GM23338 (cell line): ENCODE results near the gene TLCD5. TPM values are rescaled to one million over a fixed set of nuclear protein-coding genes. Genes with fewer than 3 reads are reported as not detected.

ENCODE experiments used
- ATAC-seq: fragments of 200-7000 bp; cut with Tn5 transposase; 3 replicates; pipeline ENCODE4 v1.9.1; 2020
- DNase-seq: peaks from one replicate; pipeline ENCODE4 v3.0.0-alpha.2; 2015; ENCODE audit warnings: low spot score
- H2AFZ ChIP-seq: fragments of 200-600 bp; sonication (generic); 2 replicates; pipeline ENCODE4 v1.8.0; 2016; ENCODE audit warnings: antibody characterized with exemption, mild to moderate bottlenecking, moderate library complexity
- H3F3A ChIP-seq: fragments of 200-600 bp; sonication (generic); replicated peaks from 2 replicates; pipeline ENCODE4 v1.8.0; 2017; ENCODE audit warnings: antibody characterized with exemption, mixed run types, low read depth
- H3K27ac ChIP-seq: fragments of 200-600 bp; sonication (generic); 2 replicates; pipeline ENCODE4 v1.6.1; 2016; ENCODE audit warnings: low read depth
- H3K27me3 ChIP-seq: fragments of 200-600 bp; sonication (generic); 2 replicates; pipeline ENCODE4 v1.8.0; 2016; ENCODE audit warnings: mild to moderate bottlenecking, mixed run types, moderate library complexity; ENCODE audit not compliant: insufficient read depth
- H3K36me3 ChIP-seq: fragments of 200-600 bp; sonication (generic); 2 replicates; pipeline ENCODE4 v1.8.0; 2016; ENCODE audit warnings: mild to moderate bottlenecking; ENCODE audit not compliant: insufficient read depth
- H3K4me1 ChIP-seq: fragments of 200-600 bp; sonication (generic); 2 replicates; pipeline ENCODE4 v1.8.0; 2016; ENCODE audit warnings: mild to moderate bottlenecking, moderate library complexity; ENCODE audit not compliant: insufficient read depth
- H3K4me2 ChIP-seq: fragments of 200-600 bp; sonication (generic); 2 replicates; pipeline ENCODE4 v1.7.1; 2017; ENCODE audit warnings: mixed run types
- H3K4me3 ChIP-seq: fragments of 200-600 bp; sonication (generic); 2 replicates; pipeline ENCODE4 v1.6.1; 2016; ENCODE audit warnings: mixed run types
- H3K79me2 ChIP-seq: fragments of 200-600 bp; sonication (generic); replicated peaks from 2 replicates; pipeline ENCODE4 v1.8.0; 2017; ENCODE audit warnings: mild to moderate bottlenecking; ENCODE audit not compliant: insufficient read depth
- H3K9me2 ChIP-seq: fragments of 200-600 bp; sonication (generic); 2 replicates; pipeline ENCODE4 v1.8.0; 2017; ENCODE audit not compliant: insufficient read depth
- H4K20me1 ChIP-seq: fragments of 200-600 bp; sonication (generic); replicated peaks from 2 replicates; pipeline ENCODE4 v1.8.0; 2017; ENCODE audit warnings: mild to moderate bottlenecking; ENCODE audit not compliant: insufficient read depth
- H3K27ac Mint-ChIP-seq: 2 replicates; pipeline ENCODE4 v1.8.0; 2020; ENCODE audit warnings: inconsistent platforms, mild to moderate bottlenecking, moderate library complexity, mixed read lengths
- H3K27me3 Mint-ChIP-seq: 3 replicates; pipeline ENCODE4 v1.8.0; 2022; ENCODE audit warnings: low read depth, mild to moderate bottlenecking, moderate library complexity, mixed read lengths, inconsistent platforms; ENCODE audit not compliant: insufficient read depth, poor library complexity
- H3K36me3 Mint-ChIP-seq: 3 replicates; pipeline ENCODE4 v1.8.0; 2021; ENCODE audit warnings: low read depth, mild to moderate bottlenecking, inconsistent platforms, moderate library complexity, mixed read lengths
- H3K4me1 Mint-ChIP-seq: 3 replicates; pipeline ENCODE4 v1.8.0; 2020; ENCODE audit warnings: mild to moderate bottlenecking, inconsistent platforms, mixed read lengths
- H3K4me3 Mint-ChIP-seq: 3 replicates; pipeline ENCODE4 v1.8.0; 2021; ENCODE audit warnings: moderate library complexity, mild to moderate bottlenecking, inconsistent platforms, mixed read lengths
- H3K9me3 Mint-ChIP-seq: 3 replicates; pipeline ENCODE4 v1.8.0; 2020; ENCODE audit warnings: moderate library complexity, mild to moderate bottlenecking, inconsistent platforms, mixed read lengths
- CREB1 ChIP-seq: fragments of 250-450 bp; sonication (Bioruptor Pico); IDR thresholded peaks from 2 replicates; pipeline ENCODE4 v1.5.0; 2020; ENCODE audit warnings: low read depth, mild to moderate bottlenecking, moderate library complexity
- CTCF ChIP-seq, 2 experiments: fragments of 200-600 bp in 1 of 2; sonication (generic) in 1 of 2; conservative IDR thresholded peaks; 2 replicates each; pipeline versions ENCODE4 v1.5.1 to v1.6.1; 2016 to 2017; ENCODE audit warnings: antibody characterized with exemption in 2 of 2, low read depth in 2 of 2, mild to moderate bottlenecking in 2 of 2, moderate library complexity in 1 of 2
- EZH2 ChIP-seq: fragments of 200-600 bp; sonication (generic); IDR thresholded peaks from one replicate; pipeline ENCODE4 v1.8.0; 2017; ENCODE audit warnings: antibody characterized with exemption, mild to moderate bottlenecking, low read depth; ENCODE audit not compliant: unreplicated experiment
- EZH2phosphoT487 ChIP-seq: fragments of 200-600 bp; sonication (generic); IDR thresholded peaks from one replicate; pipeline ENCODE4 v1.8.1; 2018; ENCODE audit warnings: antibody characterized with exemption; ENCODE audit not compliant: unreplicated experiment
- JUNB ChIP-seq: IDR thresholded peaks from one replicate; pipeline ENCODE4 v1.6.1; 2016; ENCODE audit warnings: antibody characterized with exemption; ENCODE audit not compliant: unreplicated experiment
- NANOG ChIP-seq: IDR thresholded peaks from 2 replicates; pipeline ENCODE4 v1.6.1; 2016; ENCODE audit warnings: antibody characterized with exemption, borderline replicate concordance
- POLR2AphosphoS5 ChIP-seq: IDR thresholded peaks from 2 replicates; pipeline ENCODE4 v1.6.1; 2016; ENCODE audit warnings: antibody characterized with exemption, low read depth
- REST ChIP-seq: IDR thresholded peaks from one replicate; pipeline ENCODE4 v1.6.1; 2018; ENCODE audit warnings: antibody characterized with exemption; ENCODE audit not compliant: unreplicated experiment
- STAT1 ChIP-seq: IDR thresholded peaks from one replicate; pipeline ENCODE4 v1.6.1; 2016; ENCODE audit warnings: antibody characterized with exemption; ENCODE audit not compliant: unreplicated experiment
- ZNF114 ChIP-seq: fragments of 250-450 bp; sonication (Bioruptor Pico); IDR thresholded peaks from 2 replicates; pipeline ENCODE4 v1.5.0; 2020; ENCODE audit warnings: mild to moderate bottlenecking, moderate library complexity
- ZNF331 ChIP-seq: fragments of 250-450 bp; sonication (Bioruptor Pico); IDR thresholded peaks from 2 replicates; pipeline ENCODE4 v1.5.0; 2020; ENCODE audit warnings: low read depth, mild to moderate bottlenecking, moderate library complexity
- polyA plus RNA-seq: library from polyadenylated mRNA; unstranded; fragments of >200 nt; fragmentation: Nextera tagmentation; extraction: Ambion mirVana; gene quantifications from 2 replicates; pipeline ENCODE4 v1.2.1, GENCODE V29; 2016
- total RNA-seq: library from RNA; depleted of rRNA; stranded (reverse); fragments of >200 nt; shearing (Covaris generic); gene quantifications from 2 replicates; pipeline ENCODE4 v1.2.3, GENCODE V29; 2014
- TF ChIP-seq, protein P1 (sequence below): IDR thresholded peaks from 2 replicates; pipeline ENCODE4 v1.6.1; 2016; ENCODE audit warnings: antibody characterized with exemption
- TF ChIP-seq, protein P2 (sequence below): fragments of 250-450 bp; sonication (Bioruptor Pico); IDR thresholded peaks from 2 replicates; pipeline ENCODE4 v1.5.0; 2020; ENCODE audit warnings: mild to moderate bottlenecking, moderate library complexity

Gene TLCD5
- total and polyA plus RNA-seq, 2 experiments from 2014 or later, result 5.2 to 10.0 TPM

GRCh38 chr11:120318906-120319305 is 6.2 kb upstream of the TLCD5 start:
- Mint-ChIP-seq H3K27ac (no peak overlapping the region), H3K27me3 (no peaks in the 10 kb centered on the region), H3K4me3 (no peak overlapping the region; the same call in 2 of the 3 replicates), H3K36me3 (no peaks in the 10 kb centered on the region), H3K9me3 (no peaks in the 10 kb centered on the region), H3K4me1 (peaks cover 10% of the 10 kb centered on the region)
- Histone ChIP-seq H3K79me2 (no peaks in the 10 kb centered on the region), H3K4me3 (no peak overlapping the region), H2AFZ (no peak overlapping the region), H3K4me2 (no peak overlapping the region), H3K36me3 (no peaks in the 10 kb centered on the region), H3F3A (no peaks in the 10 kb centered on the region), H3K9me2 (no peaks in the 10 kb centered on the region), H3K4me1 (peaks cover 18% of the 10 kb centered on the region), H4K20me1 (no peaks in the 10 kb centered on the region), H3K27ac (no peak overlapping the region), H3K27me3 (peaks cover 5% of the 10 kb centered on the region; the same call in 1 of the 2 replicates)
- ATAC-seq, result no peak
- TF ChIP-seq STAT1 (no peak), CREB1 (CRISPR knock-in tag) (no peak), POLR2AphosphoS5 (no peak), ZNF331 (CRISPR knock-in tag) (no peak), JUNB (no peak), REST (no peak), ZNF114 (CRISPR knock-in tag) (no peak), EZH2 (no peak), EZH2phosphoT487 (no peak), CTCF (conservative IDR thresholded peaks at IDR 0.05; ENCODE audit: low read depth in 2 of 2) (no peak), NANOG (no peak)
- TF ChIP-seq, protein P1, sequence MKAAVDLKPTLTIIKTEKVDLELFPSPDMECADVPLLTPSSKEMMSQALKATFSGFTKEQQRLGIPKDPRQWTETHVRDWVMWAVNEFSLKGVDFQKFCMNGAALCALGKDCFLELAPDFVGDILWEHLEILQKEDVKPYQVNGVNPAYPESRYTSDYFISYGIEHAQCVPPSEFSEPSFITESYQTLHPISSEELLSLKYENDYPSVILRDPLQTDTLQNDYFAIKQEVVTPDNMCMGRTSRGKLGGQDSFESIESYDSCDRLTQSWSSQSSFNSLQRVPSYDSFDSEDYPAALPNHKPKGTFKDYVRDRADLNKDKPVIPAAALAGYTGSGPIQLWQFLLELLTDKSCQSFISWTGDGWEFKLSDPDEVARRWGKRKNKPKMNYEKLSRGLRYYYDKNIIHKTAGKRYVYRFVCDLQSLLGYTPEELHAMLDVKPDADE, result no peak
- TF ChIP-seq, protein P2, sequence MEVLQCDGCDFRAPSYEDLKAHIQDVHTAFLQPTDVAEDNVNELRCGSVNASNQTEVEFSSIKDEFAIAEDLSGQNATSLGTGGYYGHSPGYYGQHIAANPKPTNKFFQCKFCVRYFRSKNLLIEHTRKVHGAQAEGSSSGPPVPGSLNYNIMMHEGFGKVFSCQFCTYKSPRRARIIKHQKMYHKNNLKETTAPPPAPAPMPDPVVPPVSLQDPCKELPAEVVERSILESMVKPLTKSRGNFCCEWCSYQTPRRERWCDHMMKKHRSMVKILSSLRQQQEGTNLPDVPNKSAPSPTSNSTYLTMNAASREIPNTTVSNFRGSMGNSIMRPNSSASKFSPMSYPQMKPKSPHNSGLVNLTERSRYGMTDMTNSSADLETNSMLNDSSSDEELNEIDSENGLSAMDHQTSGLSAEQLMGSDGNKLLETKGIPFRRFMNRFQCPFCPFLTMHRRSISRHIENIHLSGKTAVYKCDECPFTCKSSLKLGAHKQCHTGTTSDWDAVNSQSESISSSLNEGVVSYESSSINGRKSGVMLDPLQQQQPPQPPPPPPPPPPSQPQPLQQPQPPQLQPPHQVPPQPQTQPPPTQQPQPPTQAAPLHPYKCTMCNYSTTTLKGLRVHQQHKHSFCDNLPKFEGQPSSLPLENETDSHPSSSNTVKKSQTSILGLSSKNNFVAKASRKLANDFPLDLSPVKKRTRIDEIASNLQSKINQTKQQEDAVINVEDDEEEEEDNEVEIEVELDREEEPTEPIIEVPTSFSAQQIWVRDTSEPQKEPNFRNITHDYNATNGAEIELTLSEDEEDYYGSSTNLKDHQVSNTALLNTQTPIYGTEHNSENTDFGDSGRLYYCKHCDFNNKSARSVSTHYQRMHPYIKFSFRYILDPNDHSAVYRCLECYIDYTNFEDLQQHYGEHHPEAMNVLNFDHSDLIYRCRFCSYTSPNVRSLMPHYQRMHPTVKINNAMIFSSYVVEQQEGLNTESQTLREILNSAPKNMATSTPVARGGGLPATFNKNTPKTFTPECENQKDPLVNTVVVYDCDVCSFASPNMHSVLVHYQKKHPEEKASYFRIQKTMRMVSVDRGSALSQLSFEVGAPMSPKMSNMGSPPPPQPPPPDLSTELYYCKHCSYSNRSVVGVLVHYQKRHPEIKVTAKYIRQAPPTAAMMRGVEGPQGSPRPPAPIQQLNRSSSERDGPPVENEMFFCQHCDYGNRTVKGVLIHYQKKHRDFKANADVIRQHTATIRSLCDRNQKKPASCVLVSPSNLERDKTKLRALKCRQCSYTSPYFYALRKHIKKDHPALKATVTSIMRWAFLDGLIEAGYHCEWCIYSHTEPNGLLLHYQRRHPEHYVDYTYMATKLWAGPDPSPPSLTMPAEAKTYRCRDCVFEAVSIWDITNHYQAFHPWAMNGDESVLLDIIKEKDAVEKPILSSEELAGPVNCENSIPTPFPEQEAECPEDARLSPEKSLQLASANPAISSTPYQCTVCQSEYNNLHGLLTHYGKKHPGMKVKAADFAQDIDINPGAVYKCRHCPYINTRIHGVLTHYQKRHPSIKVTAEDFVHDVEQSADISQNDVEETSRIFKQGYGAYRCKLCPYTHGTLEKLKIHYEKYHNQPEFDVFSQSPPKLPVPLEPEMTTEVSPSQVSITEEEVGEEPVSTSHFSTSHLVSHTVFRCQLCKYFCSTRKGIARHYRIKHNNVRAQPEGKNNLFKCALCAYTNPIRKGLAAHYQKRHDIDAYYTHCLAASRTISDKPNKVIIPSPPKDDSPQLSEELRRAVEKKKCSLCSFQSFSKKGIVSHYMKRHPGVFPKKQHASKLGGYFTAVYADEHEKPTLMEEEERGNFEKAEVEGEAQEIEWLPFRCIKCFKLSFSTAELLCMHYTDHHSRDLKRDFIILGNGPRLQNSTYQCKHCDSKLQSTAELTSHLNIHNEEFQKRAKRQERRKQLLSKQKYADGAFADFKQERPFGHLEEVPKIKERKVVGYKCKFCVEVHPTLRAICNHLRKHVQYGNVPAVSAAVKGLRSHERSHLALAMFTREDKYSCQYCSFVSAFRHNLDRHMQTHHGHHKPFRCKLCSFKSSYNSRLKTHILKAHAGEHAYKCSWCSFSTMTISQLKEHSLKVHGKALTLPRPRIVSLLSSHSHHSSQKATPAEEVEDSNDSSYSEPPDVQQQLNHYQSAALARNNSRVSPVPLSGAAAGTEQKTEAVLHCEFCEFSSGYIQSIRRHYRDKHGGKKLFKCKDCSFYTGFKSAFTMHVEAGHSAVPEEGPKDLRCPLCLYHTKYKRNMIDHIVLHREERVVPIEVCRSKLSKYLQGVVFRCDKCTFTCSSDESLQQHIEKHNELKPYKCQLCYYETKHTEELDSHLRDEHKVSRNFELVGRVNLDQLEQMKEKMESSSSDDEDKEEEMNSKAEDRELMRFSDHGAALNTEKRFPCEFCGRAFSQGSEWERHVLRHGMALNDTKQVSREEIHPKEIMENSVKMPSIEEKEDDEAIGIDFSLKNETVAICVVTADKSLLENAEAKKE (CRISPR knock-in tag), result no peak
- no peak for DNase-seq
